Measurements from ENCODE around the gene AIFM1. TPM values are rescaled to one million over a fixed set of nuclear protein-coding genes. Genes with fewer than 3 reads are reported as not detected.

Gene AIFM1
- total RNA-seq, 1 donor from 2014 or later = 22.0 TPM

- DNase-seq = no peak
Measured at GRCh38 chrX:130091980-130092522, 73.6 kb downstream of the AIFM1 start.

- DNase-seq = no peak
Measured at GRCh38 chrX:130090364-130090763, 75.3 kb downstream of the AIFM1 start.

- no peak for DNase-seq
Measured at GRCh38 chrX:130086447-130087206, 79.0 kb downstream of the AIFM1 start.

- peak; percentile 20 for DNase-seq
Measured at GRCh38 chrX:130085551-130086446, 79.8 kb downstream of the AIFM1 start.

GRCh38 chrX:130084631-130085237 lies 80.9 kb downstream of the AIFM1 start:
- no peak for DNase-seq

GRCh38 chrX:130083656-130084382 lies 81.8 kb downstream of the AIFM1 start:
- no peak for DNase-seq

- no peak for DNase-seq
Measured at GRCh38 chrX:130083107-130083490, 82.5 kb downstream of the AIFM1 start.

GRCh38 chrX:130082244-130083106 lies 83.2 kb downstream of the AIFM1 start:
- DNase-seq = peak; percentile 42

- no peak for DNase-seq
Measured at GRCh38 chrX:130081421-130082045, 84.1 kb downstream of the AIFM1 start.

- no peak for DNase-seq
Measured at GRCh38 chrX:130080791-130081367, 84.8 kb downstream of the AIFM1 start.

GRCh38 chrX:130079824-130080406 lies 85.7 kb downstream of the AIFM1 start:
- DNase-seq = peak; percentile 85

Other genes with a start within 250 kb of the AIFM1 start
- 6.6 TPM for gene BCORL1, start 183.2 kb downstream of the AIFM1 start, total RNA-seq
- gene ELF4, start 55.3 kb downstream of the AIFM1 start, total RNA-seq = 11.3 TPM
- gene RAB33A, start 6.1 kb upstream of the AIFM1 start, total RNA-seq = 0.41 TPM
- gene ZNF280C, start 103.1 kb upstream of the AIFM1 start, total RNA-seq = 6.1 TPM
- 8.4 TPM for gene SLC25A14, start 174.1 kb upstream of the AIFM1 start, total RNA-seq
- not detected for gene GPR119, start 219.8 kb upstream of the AIFM1 start, total RNA-seq
- gene RBMX2, start 236.1 kb upstream of the AIFM1 start, total RNA-seq = 16.1 TPM